H1 (cell line): Measurements from ENCODE around the gene GPC6. TPM values are rescaled to one million over a fixed set of nuclear protein-coding genes. Genes with fewer than 3 reads are reported as not detected.

Source experiments
- CTCF ChIA-PET: fragments of 300-600 bp; sonication (Branson Sonifier 250); formaldehyde crosslinking; loops from one replicate; lab custom pipeline; 2021; ENCODE audit not compliant: partially characterized antibody; lab: Charles Lee
- POLR2A ChIA-PET: fragments of 300-600 bp; sonication (Branson Sonifier 250); formaldehyde crosslinking; loops from one replicate; lab custom pipeline; 2021; ENCODE audit warnings: inconsistent platforms; ENCODE audit not compliant: partially characterized antibody; lab: Charles Lee
- DNase-seq, 2 experiments: peaks; one replicate each; pipeline versions ENCODE4 v3.0.0 to v3.0.0-alpha.2; 2010 to 2022; ENCODE audit warnings: low spot score in 2 of 2, low read depth in 1 of 2, mixed read lengths in 1 of 2
- FAIRE-seq: peaks from 2 replicates; lab custom pipeline; 2011; peaks lifted over from hg19 to GRCh38; lab: Jason Lieb, UNC
- H2AFZ ChIP-seq: 2 replicates; pipeline ENCODE4 v1.8.1; 2012; ENCODE audit warnings: low read length, inconsistent platforms
- H2AK5ac ChIP-seq: 2 replicates; pipeline ENCODE4 v1.6.1; 2013; ENCODE audit warnings: low read depth, low read length
- H2BK120ac ChIP-seq: replicated peaks from 2 replicates; pipeline ENCODE3; 2013; ENCODE audit warnings: low read depth, low read length, inconsistent platforms
- H2BK12ac ChIP-seq: 2 replicates; pipeline ENCODE4 v1.6.1; 2013; ENCODE audit warnings: low read depth, low read length
- H2BK15ac ChIP-seq: 2 replicates; pipeline ENCODE4 v1.6.1; 2013; ENCODE audit warnings: low read length
- H2BK20ac ChIP-seq: 2 replicates; pipeline ENCODE4 v1.6.1; 2013; ENCODE audit warnings: low read length
- H2BK5ac ChIP-seq: 2 replicates; pipeline ENCODE4 v1.6.1; 2013; ENCODE audit warnings: low read depth, low read length
- H3K14ac ChIP-seq: 2 replicates; pipeline ENCODE4 v1.6.1; 2013; ENCODE audit warnings: inconsistent platforms; ENCODE audit not compliant: insufficient read length
- H3K18ac ChIP-seq: 2 replicates; pipeline ENCODE4 v1.6.1; 2013; ENCODE audit warnings: low read length; ENCODE audit errors: extremely low read depth
- H3K23ac ChIP-seq: 2 replicates; pipeline ENCODE4 v1.6.1; 2013; ENCODE audit warnings: inconsistent platforms; ENCODE audit not compliant: insufficient read length
- H3K23me2 ChIP-seq: 2 replicates; pipeline ENCODE4 v1.6.1; 2013; ENCODE audit warnings: low read depth, low read length
- H3K27ac ChIP-seq: 2 replicates; pipeline ENCODE4 v1.6.1; 2011; ENCODE audit warnings: low read depth, low read length, inconsistent platforms
- H3K27me3 ChIP-seq, 4 experiments: replicated peaks in 1 of 4; 1 replicate in 1 of 4; 2 replicates in 3 of 4; pipeline versions ENCODE4 v1.6.1 to v1.8.1; 2011 to 2013; ENCODE audit warnings: low read length in 3 of 4, mild to moderate bottlenecking in 3 of 4, inconsistent platforms in 2 of 4, mixed read lengths in 2 of 4, moderate library complexity in 1 of 4; ENCODE audit not compliant: control insufficient read depth in 3 of 4, insufficient read depth in 3 of 4; ENCODE audit errors: extremely low read depth in 1 of 4
- H3K36me3 ChIP-seq, 4 experiments: 2 replicates each; pipeline versions ENCODE4 v1.6.1 to v1.8.1; 2011 to 2013; ENCODE audit warnings: mild to moderate bottlenecking in 4 of 4, low read length in 3 of 4, moderate library complexity in 2 of 4, control low read depth in 1 of 4, inconsistent platforms in 1 of 4; ENCODE audit not compliant: insufficient read depth in 4 of 4, control insufficient read depth in 2 of 4
- H3K4ac ChIP-seq: replicated peaks from 2 replicates; pipeline ENCODE3; 2013; ENCODE audit warnings: low read length, low read depth, mixed read lengths, inconsistent platforms; ENCODE audit not compliant: insufficient read length
- H3K4me1 ChIP-seq, 4 experiments: replicated peaks in 1 of 4; 1 replicate in 1 of 4; 2 replicates in 3 of 4; pipeline versions ENCODE4 v1.6.1 to v1.8.1; 2011 to 2013; ENCODE audit warnings: low read length in 3 of 4, inconsistent platforms in 2 of 4, mixed read lengths in 1 of 4; ENCODE audit not compliant: insufficient read depth in 4 of 4, control insufficient read depth in 3 of 4
- H3K4me2 ChIP-seq, 2 experiments: 2 replicates each; pipeline versions ENCODE4 v1.6.1 to v1.8.1; 2011 to 2013; ENCODE audit warnings: low read depth in 2 of 2, low read length in 2 of 2, control low read depth in 1 of 2, inconsistent platforms in 1 of 2, mild to moderate bottlenecking in 1 of 2; ENCODE audit not compliant: insufficient read depth in 1 of 2
- H3K4me3 ChIP-seq, 4 experiments: fragments of 200-600, 300-600 bp in 1 of 4; sonication (generic), shearing (Covaris generic), sonication (Bioruptor Twin) in 1 of 4; 2 replicates each; pipeline versions ENCODE4 v1.5.1 to v1.8.1; 2011 to 2016; ENCODE audit warnings: low read length in 4 of 4, low read depth in 3 of 4, control low read depth in 2 of 4, inconsistent platforms in 2 of 4, mild to moderate bottlenecking in 2 of 4, mixed read lengths in 1 of 4, moderate library complexity in 1 of 4; ENCODE audit not compliant: insufficient read depth in 2 of 4; ENCODE audit errors: extremely low read depth in 1 of 4
- H3K56ac ChIP-seq: replicated peaks from 2 replicates; pipeline ENCODE3; 2013; ENCODE audit warnings: low read depth, mild to moderate bottlenecking, mixed read lengths, low read length, inconsistent platforms; ENCODE audit not compliant: insufficient read length
- H3K79me1 ChIP-seq: 2 replicates; pipeline ENCODE4 v1.6.1; 2013; ENCODE audit warnings: low read depth, low read length, control low read depth
- H3K79me2 ChIP-seq, 2 experiments: 2 replicates each; pipeline versions ENCODE4 v1.6.1 to v1.8.1; 2012 to 2013; ENCODE audit warnings: low read length in 2 of 2, mild to moderate bottlenecking in 2 of 2, inconsistent platforms in 1 of 2; ENCODE audit not compliant: insufficient read depth in 2 of 2, control insufficient read depth in 1 of 2
- H3K9ac ChIP-seq, 4 experiments: replicated peaks in 1 of 4; 1 replicate in 1 of 4; 2 replicates in 3 of 4; pipeline versions ENCODE4 v1.6.1 to v1.8.1; 2011 to 2013; ENCODE audit warnings: low read depth in 3 of 4, low read length in 3 of 4, control low read depth in 2 of 4, mild to moderate bottlenecking in 2 of 4, moderate library complexity in 2 of 4, inconsistent platforms in 1 of 4; ENCODE audit errors: extremely low read depth in 1 of 4
- H3K9me3 ChIP-seq, 2 experiments: 2 replicates each; pipeline versions ENCODE4 v1.6.1 to v1.8.1; 2012 to 2013; ENCODE audit warnings: mild to moderate bottlenecking in 2 of 2, moderate library complexity in 2 of 2, control low read depth in 1 of 2, inconsistent platforms in 1 of 2, low read depth in 1 of 2, low read length in 1 of 2, mixed read lengths in 1 of 2; ENCODE audit not compliant: insufficient read depth in 2 of 2
- H4K20me1 ChIP-seq, 2 experiments: replicated peaks in 1 of 2; 2 replicates each; pipeline versions ENCODE3 to v1.8.1; 2011 to 2013; ENCODE audit warnings: inconsistent platforms in 2 of 2, low read length in 2 of 2, mild to moderate bottlenecking in 1 of 2; ENCODE audit not compliant: insufficient read depth in 2 of 2, control insufficient read depth in 1 of 2
- H4K5ac ChIP-seq: 2 replicates; pipeline ENCODE4 v1.6.1; 2013; ENCODE audit warnings: low read length, low read depth, mixed read lengths, inconsistent platforms; ENCODE audit not compliant: insufficient read length
- H4K8ac ChIP-seq: 2 replicates; pipeline ENCODE4 v1.8.0; 2013; ENCODE audit warnings: mild to moderate bottlenecking, moderate library complexity, low read length, inconsistent platforms; ENCODE audit not compliant: insufficient read depth; ENCODE audit errors: extremely low read depth
- H4K91ac ChIP-seq: replicated peaks from 2 replicates; pipeline ENCODE3; 2013; ENCODE audit warnings: low read length, mixed read lengths, inconsistent platforms; ENCODE audit not compliant: insufficient read length
- ASH2L ChIP-seq: fragments of 200-600, 300-600 bp; sonication (generic); IDR thresholded peaks from one replicate; pipeline ENCODE4 v1.7.1; 2017; ENCODE audit warnings: low read length
- CBX8 ChIP-seq: fragments of 300-800, 300-1000 bp; sonication (generic); IDR thresholded peaks from 2 replicates; pipeline ENCODE4 v1.7.1; 2016; ENCODE audit warnings: low read depth, low read length, borderline replicate concordance
- CEBPB ChIP-seq: IDR thresholded peaks from 2 replicates; pipeline ENCODE4 v1.6.1; 2012; ENCODE audit warnings: low read depth, low read length
- E2F6 ChIP-seq: IDR thresholded peaks from 2 replicates; pipeline ENCODE4 v1.6.1; 2012; ENCODE audit warnings: inconsistent platforms
- KDM1A ChIP-seq: fragments of 200-600, 300-600 bp; sonication (generic); IDR thresholded peaks from 2 replicates; pipeline ENCODE4 v1.7.1; 2016; ENCODE audit warnings: mild to moderate bottlenecking, low read length, borderline replicate concordance
- POLR2A ChIP-seq, 2 experiments: IDR thresholded peaks; 1 replicate in 1 of 2; 2 replicates in 1 of 2; pipeline ENCODE4 v1.6.1; 2011; ENCODE audit warnings: low read depth in 2 of 2, low read length in 2 of 2, mild to moderate bottlenecking in 2 of 2; ENCODE audit errors: control extremely low read depth in 1 of 2
- SIRT6 ChIP-seq: IDR thresholded peaks from one replicate; pipeline ENCODE4 v1.7.1; 2012; ENCODE audit warnings: low read length, inconsistent platforms
- TAF1 ChIP-seq: IDR thresholded peaks from 2 replicates; pipeline ENCODE4 v1.6.1; 2011; ENCODE audit warnings: mild to moderate bottlenecking, low read depth, low read length
- TBP ChIP-seq: IDR thresholded peaks from 2 replicates; pipeline ENCODE4 v1.6.1; 2011; ENCODE audit warnings: low read depth, low read length, improper control_type of control experiment
- ZNF274 ChIP-seq: IDR thresholded peaks from 2 replicates; pipeline ENCODE4 v1.7.0; 2012; ENCODE audit warnings: low read length, borderline replicate concordance; ENCODE audit errors: extremely low read depth
- WGBS, 2 experiments: shearing (Covaris generic) in 1 of 2; methylation state at CpG; one replicate each; pipeline versions ENCODE4 v1.1.6 to v1.1.7; 2013 to 2015; ENCODE audit warnings: low lambda C conversion rate in 2 of 2, mixed read lengths in 2 of 2, inconsistent platforms in 1 of 2, low coverage in 1 of 2, missing lambda C conversion rate in 1 of 2; ENCODE audit not compliant: insufficient replicate concordance in 2 of 2, insufficient coverage in 1 of 2, insufficient read length in 1 of 2; ENCODE audit errors: extremely low coverage in 1 of 2, missing lambda C conversion rate in 1 of 2; 5-methylcytosine and 5-hydroxymethylcytosine counted together
- polyA plus RNA-seq, 7 experiments: library from polyadenylated mRNA; depleted of rRNA in 3 of 7; stranded (reverse) in 5 of 7; unstranded in 2 of 7; fragments of >200 nt in 5 of 7; fragments of 200-250 nt in 2 of 7; gene quantifications; 1 replicate in 5 of 7; 2 replicates in 1 of 7; 4 replicates in 1 of 7; pipeline versions ENCODE4 v1.2.1 to v1.2.3, GENCODE V29; 2011 to 2013; ENCODE audit warnings: missing spikeins in 2 of 7, mixed read lengths in 2 of 7
- total RNA-seq: library from RNA; stranded (reverse); fragmentation: NEBNext Ultra II Directional; extraction: Animal tissue kit (Norgen Biotek cat#: 25700); gene quantifications from 2 replicates; pipeline ENCODE4 v1.2.1, GENCODE V29; 2021

The GPC6 gene
- total and polyA plus RNA-seq, 2 of the 8 experiments (the other 6 are each of a cell fraction or from before 2014, with no cell fraction given) = 5.4 to 12.0 TPM

- H3K36me3 ChIP-seq = no peaks in the 10 kb centered on the region; a peak in 2 of 8 replicates
- no peak for TF ChIP-seq TAF1
- no peak for TF ChIP-seq CBX8
- no peak for TF ChIP-seq ASH2L
- TF ChIP-seq KDM1A = no peak
- no peak for TF ChIP-seq TBP
- no peak for TF ChIP-seq POLR2A (IDR thresholded peaks at IDR 0.05; ENCODE audit: control extremely low read depth in 1 of 2, low read depth in 2 of 2, low read length in 2 of 2)
- TF ChIP-seq CEBPB = no peak
- no peak for TF ChIP-seq ZNF274
- no peak for TF ChIP-seq SIRT6
- no peak for TF ChIP-seq E2F6
- H3K9me3 ChIP-seq = no peaks in the 10 kb centered on the region
- no peak overlapping the region for H3K14ac ChIP-seq
- CTCF ChIA-PET = no interaction called here
- WGBS, 2 experiments = 88% methylated on average over 2 of the region's 2 CpGs; no CpG with 5 or more reads in 1 of the 2 experiments
- no peak overlapping the region for H2BK120ac ChIP-seq
- no peak overlapping the region for H4K5ac ChIP-seq
- no peaks in the 10 kb centered on the region for H3K4me1 ChIP-seq
- H3K79me1 ChIP-seq = no peaks in the 10 kb centered on the region
- no peaks in the 10 kb centered on the region for H3K23me2 ChIP-seq
- no peak overlapping the region for H2AFZ ChIP-seq
- H3K4ac ChIP-seq = no peak overlapping the region
- no peaks in the 10 kb centered on the region for H3K79me2 ChIP-seq
- no peak overlapping the region for H3K23ac ChIP-seq
- H2AK5ac ChIP-seq = no peak overlapping the region
- no peaks in the 10 kb centered on the region for H3K27me3 ChIP-seq
- H3K18ac ChIP-seq = no peak overlapping the region
- POLR2A ChIA-PET = no interaction called here
- H3K4me2 ChIP-seq = no peak overlapping the region
- H2BK15ac ChIP-seq = no peak overlapping the region
- H4K91ac ChIP-seq = no peak overlapping the region
- H2BK20ac ChIP-seq = no peak overlapping the region
- DNase-seq (no peak), FAIRE-seq (no peak)
- no peak overlapping the region for H2BK5ac ChIP-seq
- H4K20me1 ChIP-seq = no peaks in the 10 kb centered on the region
- H3K4me3 ChIP-seq = no peak overlapping the region
- H3K9ac ChIP-seq = no peak overlapping the region
- no peak overlapping the region for H4K8ac ChIP-seq
- H3K27ac ChIP-seq = no peak overlapping the region
- H2BK12ac ChIP-seq = no peak overlapping the region
- no peak overlapping the region for H3K56ac ChIP-seq
Measured at GRCh38 chr13:93430381-93430780, 203.8 kb downstream of the GPC6 start.
